CD4-positive, alpha-beta T cell treated with Interferon gamma for 1 hour (primary cell): ENCODE results near the gene PRRG3.

ENCODE experiments used
- DNase-seq: peaks from one replicate; pipeline ENCODE4 v3.0.0-alpha.2; 2020

Gene PRRG3

GRCh38 chrX:151710457-151710856, 15.2 kb downstream of the PRRG3 start:
- DNase-seq: no peak

GRCh38 chrX:151711154-151711553, 15.9 kb downstream of the PRRG3 start:
- DNase-seq: no peak

- no peak for DNase-seq
Observed at GRCh38 chrX:151711787-151712186, 16.5 kb downstream of the PRRG3 start.

- no peak for DNase-seq
Observed at GRCh38 chrX:151712253-151712652, 17.0 kb downstream of the PRRG3 start.

- DNase-seq: no peak
Observed at GRCh38 chrX:151713849-151714248, 18.6 kb downstream of the PRRG3 start.

GRCh38 chrX:151714362-151714761, 19.1 kb downstream of the PRRG3 start:
- no peak for DNase-seq

GRCh38 chrX:151715752-151716151, 20.5 kb downstream of the PRRG3 start, which contains the start of gene FATE1:
FATE1 (plus strand) TSS chrX:151716035; CDS start chrX:151716120, 85 bp downstream.
- no peak for DNase-seq

GRCh38 chrX:151722241-151722846, 27.1 kb downstream of the PRRG3 start:
- DNase-seq: no peak

GRCh38 chrX:151723156-151723760, 28.0 kb downstream of the PRRG3 start:
- DNase-seq: no peak

- DNase-seq: no peak
Observed at GRCh38 chrX:151724563-151725337, 29.5 kb downstream of the PRRG3 start.

- no peak for DNase-seq
Observed at GRCh38 chrX:151725338-151725614, 30.0 kb downstream of the PRRG3 start.

- DNase-seq: no peak
Observed at GRCh38 chrX:151726751-151727150, 31.5 kb downstream of the PRRG3 start.

- DNase-seq: no peak
Observed at GRCh38 chrX:151727346-151727745, 32.1 kb downstream of the PRRG3 start.

- no peak for DNase-seq
Observed at GRCh38 chrX:151729056-151729725, 33.9 kb downstream of the PRRG3 start.

- DNase-seq: no peak
Observed at GRCh38 chrX:151734446-151734845, 39.2 kb downstream of the PRRG3 start, which contains the start of gene CNGA2. CNGA2 (plus strand) TSS chrX:151734746; CDS start chrX:151738484, 3,738 bp downstream.

GRCh38 chrX:151735219-151735618, 40.0 kb downstream of the PRRG3 start:
- DNase-seq: no peak

GRCh38 chrX:151736685-151737084, 41.4 kb downstream of the PRRG3 start:
- DNase-seq: no peak

- DNase-seq: no peak
Observed at GRCh38 chrX:151737494-151737893, 42.2 kb downstream of the PRRG3 start.

- DNase-seq: no peak
Observed at GRCh38 chrX:151738751-151739150, 43.5 kb downstream of the PRRG3 start.

- no peak for DNase-seq
Observed at GRCh38 chrX:151741606-151742005, 46.3 kb downstream of the PRRG3 start.

- no peak for DNase-seq
Observed at GRCh38 chrX:151742311-151742710, 47.1 kb downstream of the PRRG3 start.

- DNase-seq: no peak
Observed at GRCh38 chrX:151743651-151744470, 48.6 kb downstream of the PRRG3 start.

- DNase-seq: no peak
Observed at GRCh38 chrX:151745651-151746050, 50.4 kb downstream of the PRRG3 start.
